Transverse colon (tissue), 4 donors: Measurements from ENCODE around the gene ANAPC15. TPM values are rescaled to one million over a fixed set of nuclear protein-coding genes. Genes with fewer than 3 reads are reported as not detected.

Experiments
- DNase-seq: peaks from one replicate; pipeline ENCODE4 v3.0.0-alpha.2; 2019
- H3K27ac ChIP-seq, 4 donors: fragments of 200-600 bp; sonication (generic); 2 replicates each; pipeline ENCODE4 v1.5.1; 2016 to 2018; ENCODE audit warnings: inconsistent platforms in 4 of 4
- H3K27me3 ChIP-seq: fragments of 200-600 bp; sonication (generic); 2 replicates; pipeline ENCODE4 v1.5.1; 2017; ENCODE audit warnings: inconsistent platforms
- H3K36me3 ChIP-seq, 4 donors: fragments of 200-600 bp; sonication (generic); 2 replicates each; pipeline ENCODE4 v1.5.1; 2017 to 2019; ENCODE audit warnings: inconsistent platforms in 4 of 4
- H3K4me1 ChIP-seq, 4 donors: fragments of 200-600 bp; sonication (generic); 2 replicates each; pipeline ENCODE4 v1.5.1; 2017 to 2020; ENCODE audit warnings: inconsistent platforms in 4 of 4
- H3K4me3 ChIP-seq, 4 donors: fragments of 200-600 bp; sonication (generic); 1 replicate in 1 of 4; 2 replicates in 3 of 4; pipeline versions ENCODE4 v1.5.1 to v1.6.1; 2017 to 2019; ENCODE audit warnings: inconsistent platforms in 4 of 4
- H3K9me3 ChIP-seq, 2 donors: fragments of 200-600 bp; sonication (generic); 2 replicates each; pipeline ENCODE4 v1.5.1; 2017 to 2019; ENCODE audit warnings: inconsistent platforms in 2 of 2
- CTCF ChIP-seq, 5 experiments: fragments of 200-600 bp in 3 of 5; fragments of 450-650 bp in 2 of 5; sonication (generic) in 3 of 5; IDR thresholded peaks; 1 replicate in 2 of 5; 2 replicates in 3 of 5; pipeline ENCODE4 v1.5.1; 2016 to 2017; ENCODE audit warnings: antibody characterized with exemption in 5 of 5, inconsistent platforms in 3 of 5, mild to moderate bottlenecking in 2 of 5, moderate library complexity in 1 of 5
- EP300 ChIP-seq: sonication (generic); formaldehyde crosslinking; IDR thresholded peaks from one replicate; pipeline ENCODE4 v1.6.1; 2017; ENCODE audit warnings: antibody characterized with exemption, low read depth
- POLR2A ChIP-seq: fragments of 450-650 bp; IDR thresholded peaks from one replicate; pipeline ENCODE4 v1.6.1; 2016; ENCODE audit warnings: antibody characterized with exemption, mild to moderate bottlenecking, moderate library complexity
- POLR2AphosphoS5 ChIP-seq, 3 donors: sonication (generic); formaldehyde crosslinking; IDR thresholded peaks; one replicate each; pipeline ENCODE4 v1.6.1; 2016; ENCODE audit warnings: antibody characterized with exemption in 3 of 3
- WGBS, 2 donors: methylation state at CpG; one replicate each; pipeline ENCODE4 v1.1.5; 2018; ENCODE audit warnings: low coverage in 1 of 2; 5-methylcytosine and 5-hydroxymethylcytosine counted together
- in situ Hi-C, 4 donors: fragments of 200-750 bp; cut with MboI; loops; one replicate each; pipeline versions ENCODE4 v1.15.0 to v1.15.1; 2017; ENCODE audit warnings: low sequenced_read_pairs in 3 of 4, low pct_ligation_motif_present in 1 of 4, low pct_unique_long_range_greater_than_20kb in 1 of 4
- intact Hi-C: fragments of 100-400 bp; cut with DNase I; formaldehyde crosslinking; loops from one replicate; pipeline ENCODE4 v1.15.1; 2023; ENCODE audit warnings: low total_unique reads
- total RNA-seq, 4 donors: library from RNA; depleted of rRNA; stranded (reverse); fragments of >200 nt; gene quantifications; one replicate each; pipeline ENCODE4 v1.1.0, GENCODE V29; 2016

ANAPC15 gene
- total RNA-seq, 4 donors from 2014 or later, result 15.1 to 44.5 (median 27.6) TPM

GRCh38 chr11:72129381-72129780 is 16.9 kb upstream of the ANAPC15 start:
- Histone ChIP-seq H3K27me3 (no peaks in the 10 kb centered on the region), H3K4me1 (no peaks in the 10 kb centered on the region), H3K4me3 (no peak overlapping the region), H3K36me3 (no peaks in the 10 kb centered on the region), H3K27ac (no peak overlapping the region), H3K9me3 (no peaks in the 10 kb centered on the region)
- TF ChIP-seq POLR2AphosphoS5 (IDR thresholded peaks at IDR 0.05) (no peak), EP300 (no peak)
- intact Hi-C loops (loop anchor here (10.0 kb wide), 1 partner anchor 555 kb away; no protein-coding TSS in a partner anchor), in situ Hi-C loops (no loop called here)
- no peak for DNase-seq
- 91 to 92% methylated on average over 3 of the region's 3 CpGs for WGBS, 2 donors

- DNase-seq, result no peak
- no peaks in the 10 kb centered on the region for H3K36me3 ChIP-seq
- TF ChIP-seq POLR2A, result no peak
- no peak for TF ChIP-seq CTCF (IDR thresholded peaks at IDR 0.05)
- TF ChIP-seq EP300, result no peak
- no peak for TF ChIP-seq POLR2AphosphoS5 (IDR thresholded peaks at IDR 0.05)
- 74 to 88% methylated on average over 2 of the region's 2 CpGs for WGBS, 2 donors
- H3K27me3 ChIP-seq, result no peaks in the 10 kb centered on the region
- H3K4me3 ChIP-seq, result no peak overlapping the region
- H3K27ac ChIP-seq, result no peak overlapping the region
- no peaks in the 10 kb centered on the region for H3K9me3 ChIP-seq
- in situ Hi-C loops, result no loop called here
- H3K4me1 ChIP-seq, result no peaks in the 10 kb centered on the region
- intact Hi-C loops, result loop anchor here (10.0 kb wide), 1 partner anchor 553 kb away; no protein-coding TSS in a partner anchor
Observed at GRCh38 chr11:72127923-72128322, 15.4 kb upstream of the ANAPC15 start.

- intact Hi-C loops, result loop anchor here (10.0 kb wide), 1 partner anchor 551 kb away; no protein-coding TSS in a partner anchor
- WGBS, 2 donors, result 40 to 52% methylated on average over 1 of the region's 1 CpG
- Histone ChIP-seq H3K36me3 (no peaks in the 10 kb centered on the region), H3K27me3 (no peaks in the 10 kb centered on the region), H3K27ac (no peak overlapping the region), H3K4me3 (no peak overlapping the region), H3K9me3 (no peaks in the 10 kb centered on the region), H3K4me1 (no peaks in the 10 kb centered on the region)
- in situ Hi-C loops, result no loop called here
- DNase-seq, result no peak
- TF ChIP-seq EP300, result no peak
- TF ChIP-seq POLR2A, result no peak
- no peak for TF ChIP-seq POLR2AphosphoS5 (IDR thresholded peaks at IDR 0.05)
- no peak for TF ChIP-seq CTCF (IDR thresholded peaks at IDR 0.05)
Observed at GRCh38 chr11:72125956-72126355, 13.5 kb upstream of the ANAPC15 start.

- H3K4me3 ChIP-seq, result no peak overlapping the region
- intact Hi-C loops (loop anchor here (10.0 kb wide), 1 partner anchor 549 kb away; no protein-coding TSS in a partner anchor), in situ Hi-C loops (no loop called here)
- H3K27ac ChIP-seq, result no peak overlapping the region
- H3K9me3 ChIP-seq, result no peaks in the 10 kb centered on the region
- WGBS, 2 donors, result 83% methylated on average over 6 of the region's 6 CpGs; no CpG with 5 or more reads in 1 of the 2 donors
- no peaks in the 10 kb centered on the region for H3K4me1 ChIP-seq
- H3K27me3 ChIP-seq, result no peaks in the 10 kb centered on the region
- DNase-seq, result no peak
- no peaks in the 10 kb centered on the region for H3K36me3 ChIP-seq
- TF ChIP-seq CTCF (IDR thresholded peaks at IDR 0.05), result no peak
- TF ChIP-seq EP300, result no peak
- TF ChIP-seq POLR2AphosphoS5 (IDR thresholded peaks at IDR 0.05), result no peak
- TF ChIP-seq POLR2A, result no peak
Observed at GRCh38 chr11:72124046-72124445, 11.6 kb upstream of the ANAPC15 start.

GRCh38 chr11:72123117-72123653 is 10.7 kb upstream of the ANAPC15 start:
- WGBS, 2 donors, result 77% methylated on average over 3 of the region's 3 CpGs; no CpG with 5 or more reads in 1 of the 2 donors
- intact Hi-C loops, result loop anchor here (10.0 kb wide), 1 partner anchor 548 kb away; no protein-coding TSS in a partner anchor
- TF ChIP-seq POLR2A (no peak), CTCF (IDR thresholded peaks at IDR 0.05) (no peak), POLR2AphosphoS5 (IDR thresholded peaks at IDR 0.05) (no peak)

More at GRCh38 chr11:72123117-72123653, 10.7 kb upstream of the ANAPC15 start:
- no peak overlapping the region for H3K4me3 ChIP-seq
- H3K27me3 ChIP-seq, result no peaks in the 10 kb centered on the region
- H3K36me3 ChIP-seq, result no peaks in the 10 kb centered on the region
- DNase-seq, result no peak
- no peak overlapping the region for H3K27ac ChIP-seq
- in situ Hi-C loops, result no loop called here
- no peaks in the 10 kb centered on the region for H3K4me1 ChIP-seq
- H3K9me3 ChIP-seq, result no peaks in the 10 kb centered on the region
